ENCODE data around the gene TMEM126B. TPM values are rescaled to one million over a fixed set of nuclear protein-coding genes. Genes with fewer than 3 reads are reported as not detected.
"Not testable (repeated sequence)": the region's sequence is repeated elsewhere in the genome, so short reads cannot be mapped to it uniquely, and the experiment has no call there.

The TMEM126B gene
- total RNA-seq, 1 donor from 2014 or later = 68.0 TPM

DNA sequence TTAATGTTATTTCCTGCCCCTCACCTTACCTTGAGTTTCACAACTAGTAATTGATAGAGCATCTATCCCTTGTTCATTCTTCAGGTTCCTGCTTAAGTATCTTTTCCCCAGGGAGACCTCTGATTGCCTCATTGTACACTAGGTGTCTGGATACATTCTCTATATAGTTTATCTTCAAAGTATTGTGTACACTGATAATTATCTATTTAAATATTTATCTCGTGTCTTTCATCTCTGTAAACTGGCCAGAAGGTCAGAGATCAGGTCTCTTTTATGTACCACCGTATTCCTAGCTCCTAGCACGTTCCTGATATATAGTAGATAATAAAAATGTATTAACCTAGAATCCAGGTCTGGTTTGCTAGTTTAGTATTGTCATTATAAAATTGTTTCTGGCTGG lies 6.4 kb downstream of the TMEM126B start:
- no peak for DNase-seq
- intact Hi-C loops (cut with micrococcal nuclease) = no loop called here
- ATAC-seq = no peak

DNA sequence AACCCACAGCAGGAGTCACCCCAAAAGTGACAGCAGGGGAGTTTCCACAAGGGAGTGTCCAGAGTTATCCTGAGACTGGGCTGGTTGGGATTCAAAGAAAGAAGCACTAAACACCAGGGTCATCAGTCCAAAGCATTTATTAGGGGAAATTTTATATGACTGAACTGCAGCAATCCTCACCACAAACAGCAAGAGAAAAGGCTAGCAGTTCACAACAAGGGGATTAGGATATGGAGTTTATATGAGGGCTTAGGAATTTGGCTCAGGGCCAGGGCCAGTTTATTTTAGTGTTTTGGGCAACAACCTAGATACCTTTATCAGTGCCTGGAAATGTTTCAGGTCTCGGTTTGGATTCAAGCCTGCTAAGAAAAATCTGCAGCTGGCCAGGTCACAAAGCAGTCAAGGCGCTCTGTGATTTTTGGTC lies 14.8 kb downstream of the TMEM126B start:
- DNase-seq (peak; percentile 47), ATAC-seq (peak; percentile 53)
- intact Hi-C loops (cut with micrococcal nuclease) = no loop called here

DNA sequence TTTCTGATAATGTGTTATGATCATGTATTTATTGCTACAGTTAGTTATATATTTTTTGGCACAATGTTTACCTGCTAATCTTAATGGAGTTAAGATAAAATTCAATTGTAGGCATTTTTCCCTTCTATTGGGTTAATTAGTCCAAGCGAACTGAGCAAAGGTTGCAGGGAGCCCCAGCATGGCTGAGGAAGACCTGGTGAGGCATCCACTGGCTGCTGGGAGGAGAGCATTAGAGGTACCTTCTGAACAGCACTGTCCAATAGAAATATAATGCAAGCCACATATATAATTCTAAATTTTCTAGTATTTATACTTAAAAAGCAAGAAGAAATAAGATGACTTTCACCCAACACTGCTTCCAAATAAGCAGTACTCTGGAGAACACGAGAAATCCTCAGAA lies 18.7 kb downstream of the TMEM126B start:
- intact Hi-C loops (cut with micrococcal nuclease) = no loop called here
- peak; percentile 2 for ATAC-seq

DNA sequence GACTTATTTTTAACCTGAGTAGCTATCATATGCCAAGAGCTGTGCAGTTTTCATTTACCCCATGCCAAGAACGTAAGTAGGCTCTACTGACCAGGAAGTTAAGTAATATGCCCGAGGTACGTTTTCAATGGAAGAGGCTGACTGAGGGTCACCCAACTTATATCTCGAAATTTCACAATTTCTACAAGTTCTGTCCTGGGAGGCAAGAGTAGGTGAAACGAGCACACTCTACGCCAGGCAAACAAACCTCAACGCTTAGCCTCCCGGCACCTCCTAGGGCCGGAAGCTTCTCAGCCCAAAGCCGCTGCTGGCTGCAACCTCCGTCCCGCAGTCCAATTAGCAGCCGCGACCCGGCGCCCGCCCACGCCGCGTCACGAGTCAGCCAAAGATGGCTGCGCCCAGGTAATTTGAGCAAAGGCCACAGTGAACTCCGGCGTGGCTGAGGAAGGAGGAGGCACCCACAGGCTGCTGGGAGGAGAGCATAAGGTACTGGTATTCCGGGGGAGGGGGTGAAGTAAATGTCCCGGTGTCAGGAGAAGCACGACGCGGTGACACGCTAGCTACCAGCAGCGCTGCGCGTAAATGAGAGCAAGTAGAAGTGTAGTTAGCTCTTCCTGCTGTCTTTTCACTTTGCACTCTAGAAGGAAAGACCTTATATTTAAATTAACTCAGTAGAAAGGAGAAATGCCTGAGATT lies 19.4 kb downstream of the TMEM126B start, which contains the start of gene TMEM126A:
Gene TMEM126A, plus strand, starts transcription at position 364 of the 696 bp plus-strand sequence. CDS start 2,289 bp downstream, outside the sequence.
- DNase-seq (peak; percentile 94), ATAC-seq (peak; percentile 99)
- intact Hi-C loops (cut with micrococcal nuclease) = no loop called here

More for the DNA sequence above, 18.7 kb downstream of the TMEM126B start:
- no peak for DNase-seq

DNA sequence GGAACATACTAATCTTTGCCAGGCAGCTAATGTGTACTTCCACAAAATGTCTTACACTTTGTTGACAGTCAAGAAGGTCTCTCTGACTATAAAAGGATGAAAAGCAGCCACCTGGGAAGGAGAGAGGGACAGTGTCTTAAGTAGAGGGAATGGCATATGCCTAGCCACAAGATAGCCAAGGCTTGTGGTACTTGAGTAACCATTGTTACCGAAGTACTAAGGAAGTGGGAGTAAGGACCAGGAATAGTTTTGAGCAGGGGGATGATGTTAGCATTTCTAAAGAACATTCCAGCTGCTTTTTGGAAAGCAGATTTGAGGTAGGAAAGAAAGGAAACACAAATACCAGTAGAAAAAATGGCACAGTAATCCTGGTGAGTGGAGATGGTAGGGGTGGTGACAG lies 22.7 kb downstream of the TMEM126B start:
- DNase-seq (no peak), ATAC-seq (no peak)
- intact Hi-C loops (cut with micrococcal nuclease) = no loop called here

DNA sequence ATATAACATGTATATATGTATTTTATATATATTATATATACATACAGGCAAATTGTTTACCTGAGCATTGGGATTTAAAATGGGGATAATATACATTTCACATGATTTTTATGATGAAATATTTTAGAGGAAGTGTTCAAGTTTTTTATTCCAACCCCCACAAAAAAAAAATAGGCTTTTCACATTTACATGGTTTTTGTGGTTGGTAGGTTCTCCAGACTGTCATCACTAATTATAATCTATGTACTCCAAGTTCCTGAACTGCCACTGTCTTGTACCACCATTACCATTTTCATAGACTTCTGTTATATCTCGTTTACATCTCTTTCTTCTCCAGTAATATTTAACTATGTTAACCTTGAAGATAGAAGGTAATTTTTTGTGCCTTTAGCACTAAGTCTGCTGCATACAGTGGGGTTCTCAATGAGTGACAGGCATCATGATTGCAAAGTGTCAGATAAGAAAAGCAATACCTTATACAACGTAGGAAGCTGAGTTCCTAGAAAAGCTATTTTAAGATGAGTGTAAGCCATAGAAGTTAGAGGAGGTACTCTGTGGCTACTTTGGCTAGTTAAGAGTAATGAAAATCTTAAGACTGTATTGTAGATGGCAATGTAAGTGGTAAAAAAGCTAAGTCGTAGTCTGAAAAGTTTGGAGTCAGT lies 24.5 kb downstream of the TMEM126B start:
- intact Hi-C loops (cut with micrococcal nuclease) = no loop called here
- ATAC-seq (no peak), DNase-seq (no peak)

DNA sequence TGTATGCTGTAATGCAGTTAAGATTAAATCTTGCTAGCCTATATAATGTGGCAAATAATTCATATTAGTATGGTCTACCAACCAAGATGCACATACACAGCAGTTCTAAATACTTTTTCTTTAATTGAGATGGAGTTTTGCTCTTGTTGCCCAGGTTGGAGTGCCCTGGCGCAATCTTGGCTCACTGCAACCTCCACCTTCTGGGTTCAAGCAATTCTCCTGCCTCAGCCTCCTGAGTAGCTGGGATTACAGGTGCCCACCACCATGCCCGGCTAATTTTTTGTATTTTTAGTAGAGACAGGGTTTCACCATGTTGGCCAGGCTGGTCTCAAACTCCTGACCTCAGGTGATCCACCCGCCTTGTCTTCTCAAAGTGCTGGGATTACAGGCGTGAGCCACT lies 25.9 kb downstream of the TMEM126B start:
- DNase-seq; intact Hi-C loops (cut with micrococcal nuclease); ATAC-seq: not testable (repeated sequence)

DNA sequence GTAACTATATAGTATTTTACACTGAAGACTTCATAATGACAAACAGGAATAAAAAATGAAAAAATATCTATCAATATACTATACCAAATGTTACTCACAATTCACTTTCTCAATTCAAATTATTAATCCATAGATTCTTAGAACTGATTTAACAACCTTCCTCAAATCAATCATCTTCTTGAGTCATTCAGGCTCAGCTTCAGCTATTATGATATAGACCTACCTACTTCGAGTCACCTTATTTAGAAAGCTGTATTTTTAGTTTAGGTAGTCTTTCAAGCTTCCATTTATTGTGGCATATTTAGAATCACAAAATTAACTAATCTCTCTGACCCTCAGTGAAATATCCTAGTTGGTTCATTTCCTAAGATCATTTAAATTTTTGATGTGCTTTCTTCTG lies 28.4 kb downstream of the TMEM126B start:
- intact Hi-C loops (cut with micrococcal nuclease) = no loop called here
- no peak for DNase-seq
- no peak for ATAC-seq

DNA sequence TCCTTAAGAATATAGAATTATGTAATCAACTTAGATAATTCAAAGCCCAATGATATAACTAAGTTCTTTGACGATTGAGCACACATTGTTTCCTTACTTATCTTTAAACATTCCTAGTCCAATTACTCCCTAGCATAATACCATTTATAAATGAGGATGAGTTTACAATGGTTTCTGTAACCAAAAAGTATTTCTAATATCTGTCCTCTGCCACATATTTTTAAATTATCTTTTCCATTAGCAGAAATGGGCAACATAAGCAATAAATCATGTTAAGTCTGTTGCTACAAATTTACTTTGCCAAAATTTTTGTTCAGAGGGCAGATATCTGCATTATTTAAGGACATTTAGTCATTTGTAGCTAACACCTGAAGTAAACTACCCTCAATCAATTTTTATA lies 29.8 kb downstream of the TMEM126B start:
- intact Hi-C loops (cut with micrococcal nuclease) = no loop called here

DNA sequence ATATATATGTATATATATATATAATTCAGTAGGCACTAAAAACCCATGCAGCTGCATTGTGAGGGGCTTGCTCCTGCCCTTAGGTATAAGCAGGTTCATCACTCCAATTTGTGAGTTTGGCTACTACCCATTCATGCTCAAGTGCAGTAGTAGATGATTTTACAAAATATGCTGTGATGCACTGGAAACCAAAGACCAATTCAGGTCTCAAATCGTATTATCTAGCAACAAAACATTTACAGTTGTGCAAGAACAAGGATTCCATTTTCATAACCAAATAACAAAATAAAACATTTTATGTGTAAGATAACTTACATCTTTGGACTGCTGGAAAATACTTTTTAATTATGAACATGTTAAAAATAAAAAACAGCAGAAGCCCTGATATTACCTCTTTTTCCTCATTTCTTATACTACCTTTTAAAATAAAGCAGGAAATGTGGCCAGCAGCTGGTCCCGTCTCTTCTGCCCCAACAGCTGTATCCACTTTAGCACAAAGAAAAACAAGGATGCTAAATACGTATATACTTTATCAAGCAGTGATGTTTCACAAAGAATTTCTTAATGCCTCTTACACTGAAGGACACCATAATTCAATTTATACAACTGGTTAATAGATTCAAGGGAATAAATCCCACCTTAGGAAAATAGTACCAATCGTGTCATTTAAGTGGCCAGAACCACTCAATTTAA lies 33.7 kb downstream of the TMEM126B start:
- intact Hi-C loops (cut with micrococcal nuclease) = loop anchor here (5.0 kb wide), 1 partner anchor 35 kb away; the partner anchor contains the start of genes DLG2 and TMEM126B
- DNase-seq = no peak
- ATAC-seq = no peak

More for the DNA sequence above, 29.8 kb downstream of the TMEM126B start:
- DNase-seq (no peak), ATAC-seq (no peak)

DNA sequence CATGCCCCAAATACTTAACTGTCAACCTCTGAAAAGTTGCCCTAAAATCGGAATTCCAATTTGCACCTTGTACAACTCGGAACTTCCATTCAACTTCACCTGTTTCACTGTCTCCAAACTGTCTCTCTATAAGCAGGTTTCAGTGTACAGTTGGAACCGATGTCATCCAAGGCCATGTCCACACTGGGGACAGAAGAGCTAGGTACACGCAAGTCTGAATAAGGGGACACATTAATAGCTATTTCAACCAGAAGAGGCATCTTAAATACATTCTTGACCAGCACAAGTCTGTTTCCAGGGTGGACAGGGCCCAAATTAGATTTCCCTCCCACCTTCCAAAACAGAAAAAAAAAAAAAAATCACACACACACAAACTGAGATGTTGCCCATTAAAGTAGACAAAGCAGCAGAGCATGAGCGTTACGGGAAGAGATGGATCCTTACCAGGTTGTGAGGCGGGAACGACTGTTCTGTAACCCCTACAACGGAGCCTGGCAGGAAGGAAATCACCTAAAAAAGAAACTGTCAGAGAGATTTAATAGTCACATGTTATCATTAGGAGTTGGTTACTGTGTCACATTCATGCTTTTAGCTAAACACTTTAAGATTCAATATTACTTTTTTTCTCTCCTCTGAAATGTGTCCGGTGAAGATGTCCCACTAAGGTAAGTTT lies 34.8 kb downstream of the TMEM126B start:
- intact Hi-C loops (cut with micrococcal nuclease) = loop anchor here (5.0 kb wide), 1 partner anchor 36 kb away; the partner anchor contains the start of genes DLG2 and TMEM126B
- ATAC-seq (no peak), DNase-seq (no peak)

DNA sequence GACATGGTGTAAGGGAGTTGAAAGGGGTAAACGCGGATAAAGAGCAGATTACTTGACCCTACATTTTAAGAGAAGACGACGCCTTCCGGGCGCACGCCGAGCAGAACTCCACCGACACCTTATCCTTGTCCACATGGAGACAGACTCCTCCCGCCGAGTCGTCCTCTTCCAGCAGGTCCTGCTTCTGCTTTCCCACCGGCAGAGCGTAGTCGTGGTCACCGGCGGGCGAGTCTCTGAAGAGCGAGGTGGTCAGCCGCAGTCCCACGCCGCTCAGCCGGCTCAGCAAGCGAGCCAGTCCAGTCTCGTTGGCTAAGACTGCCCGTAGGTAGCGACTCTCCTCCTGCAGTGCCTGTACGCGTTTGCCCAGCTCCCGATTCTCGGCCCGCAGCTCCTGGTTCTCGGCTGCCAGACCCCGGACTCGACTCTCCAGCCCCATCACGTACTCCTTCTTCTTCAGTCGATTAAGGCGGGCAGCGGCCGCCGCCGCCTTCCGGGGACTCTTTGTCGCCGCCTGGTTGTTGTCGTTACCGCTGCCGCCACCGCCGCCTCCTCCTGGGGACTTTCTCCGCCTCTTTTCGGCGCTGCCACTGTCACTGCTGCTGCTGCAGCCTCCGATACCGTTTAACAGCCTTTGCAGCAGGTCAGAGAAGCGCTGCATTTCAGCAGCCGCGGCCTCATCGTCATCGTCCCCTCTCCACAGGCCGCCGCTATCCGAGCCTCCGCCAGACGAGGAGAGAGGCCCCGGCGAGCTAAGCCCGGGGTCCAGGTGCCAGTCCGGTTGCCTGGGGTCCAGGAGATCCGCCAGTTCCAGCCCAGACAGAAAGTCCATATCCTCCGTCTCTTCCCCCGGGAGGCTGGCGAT lies 35.6 kb downstream of the TMEM126B start:
- ATAC-seq (peak; percentile 84), DNase-seq (peak; percentile 88)
- intact Hi-C loops (cut with micrococcal nuclease) = loop anchor here (5.0 kb wide), 1 partner anchor 37 kb away; the partner anchor contains the start of genes DLG2 and TMEM126B

DNA sequence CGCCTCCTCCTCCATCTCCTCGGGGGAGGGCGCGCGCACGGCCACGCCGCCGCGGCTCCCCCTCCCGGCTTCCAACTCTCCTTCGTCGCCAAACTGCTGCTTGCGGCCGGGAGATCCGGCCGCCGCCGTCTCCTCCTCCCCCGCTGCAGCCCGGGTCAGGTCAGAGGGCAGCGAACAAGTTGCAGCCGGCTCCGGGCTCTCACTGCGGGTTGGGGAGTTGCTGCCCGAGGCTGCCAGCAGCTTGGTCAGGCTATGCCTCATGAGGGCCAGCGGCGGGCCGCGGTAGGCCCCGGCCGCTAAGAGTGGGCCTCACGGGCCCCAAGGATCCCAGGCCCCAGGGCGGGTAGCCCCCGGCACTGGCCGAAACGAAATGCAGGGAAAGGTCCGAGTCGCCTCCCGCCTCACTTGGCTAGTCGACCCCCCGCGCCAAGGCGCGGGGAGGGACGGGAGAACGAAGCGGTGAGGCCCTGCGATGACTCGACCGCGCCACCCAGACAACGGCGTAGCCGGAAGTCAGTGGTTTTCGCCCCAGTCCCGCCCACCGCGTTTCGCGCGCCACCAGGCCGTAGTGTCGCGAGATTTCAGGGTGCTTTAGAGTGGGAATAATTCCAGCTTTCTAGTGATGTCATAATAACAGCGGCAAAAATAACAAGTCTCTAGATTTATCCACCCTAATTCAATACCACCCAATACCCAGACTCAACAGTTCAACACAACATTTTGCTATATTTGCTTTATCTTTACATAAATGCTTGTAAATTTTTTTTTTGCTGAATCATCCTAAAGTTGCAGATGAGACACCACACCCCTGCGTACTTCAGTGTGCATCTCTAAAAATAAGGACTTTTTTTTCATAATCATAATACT lies 36.5 kb downstream of the TMEM126B start, which contains the start of gene CREBZF:
Gene CREBZF, minus strand, starts transcription at position 515 of the 867 bp plus-strand sequence. Its CDS starts 254 bp downstream, at position 261.
- intact Hi-C loops (cut with micrococcal nuclease) = loop anchor here (5.0 kb wide), 1 partner anchor 38 kb away; the partner anchor contains the start of genes DLG2 and TMEM126B

DNA sequence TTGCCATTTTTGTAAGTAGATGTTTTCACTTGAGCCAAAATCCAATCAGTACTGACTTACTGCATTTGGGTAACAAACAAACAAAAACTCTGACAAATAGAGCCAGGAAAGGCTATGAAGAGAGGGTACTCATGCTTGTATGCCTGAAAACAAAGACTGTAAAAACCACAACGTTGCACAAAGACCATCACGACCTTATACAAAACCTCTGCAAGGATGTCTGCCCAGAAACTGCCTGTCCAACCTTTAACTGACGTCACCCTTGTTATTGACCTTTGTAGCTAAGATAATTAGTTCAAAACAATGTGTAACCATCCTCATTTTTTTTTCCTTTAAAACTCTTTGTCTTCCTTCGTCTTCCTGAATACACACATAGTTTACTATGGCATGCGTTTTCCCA lies 37.3 kb downstream of the TMEM126B start:
- intact Hi-C loops (cut with micrococcal nuclease) = no loop called here
- DNase-seq (no peak), ATAC-seq (no peak)

More for the DNA sequence above, 36.5 kb downstream of the TMEM126B start, which contains the start of gene CREBZF:
- DNase-seq (peak; percentile 96), ATAC-seq (peak; percentile 97)

DNA sequence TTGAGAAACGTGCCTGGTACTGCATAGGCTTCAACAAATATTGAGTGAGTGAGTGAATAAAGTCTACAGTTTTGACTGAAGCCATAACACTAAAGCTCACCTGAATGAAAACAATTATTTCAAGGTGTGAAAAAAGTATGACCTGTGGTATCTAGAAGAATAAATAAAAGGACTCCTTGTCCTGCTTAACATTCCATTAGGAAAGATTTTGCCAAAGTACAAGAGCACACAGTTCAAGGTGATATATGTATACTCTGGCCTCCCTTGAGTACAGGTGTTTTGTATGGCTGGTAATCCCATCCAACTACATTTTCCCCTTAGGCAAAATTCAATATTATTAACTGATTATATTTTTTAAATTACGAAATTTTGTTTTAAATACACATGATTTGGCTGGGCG lies 38.3 kb downstream of the TMEM126B start:
- DNase-seq (no peak), ATAC-seq (no peak)
- intact Hi-C loops (cut with micrococcal nuclease) = no loop called here

DNA sequence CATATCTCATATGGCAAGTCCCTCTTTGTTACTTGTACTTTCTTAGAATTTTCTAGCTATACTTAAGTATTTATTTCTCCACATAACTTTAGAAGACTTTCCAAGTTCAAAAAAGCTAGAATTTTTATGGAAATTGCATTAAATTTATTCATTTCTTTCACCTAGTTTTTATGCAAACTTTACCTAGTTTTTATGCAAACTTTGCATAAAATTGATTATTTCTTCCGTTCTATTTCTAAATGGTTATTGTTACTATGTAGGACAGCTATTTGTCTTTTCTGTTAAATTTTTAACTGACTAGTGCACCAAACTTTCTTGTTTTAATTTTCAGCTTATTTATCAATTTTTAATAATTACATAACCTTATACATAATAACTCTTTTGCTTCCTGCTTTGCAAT lies 39.8 kb downstream of the TMEM126B start:
- intact Hi-C loops (cut with micrococcal nuclease) = no loop called here
- ATAC-seq (no peak), DNase-seq (no peak)

Measured in left ventricle myocardium superior (tissue), 1 donor.